GM23338 (cell line): ENCODE data around the gene FURIN. TPM values are rescaled to one million over a fixed set of nuclear protein-coding genes. Genes with fewer than 3 reads are reported as not detected.

Source experiments
- ATAC-seq: fragments of 200-7000 bp; cut with Tn5 transposase; 3 replicates; pipeline ENCODE4 v1.9.1; 2020
- DNase-seq: peaks from one replicate; pipeline ENCODE4 v3.0.0-alpha.2; 2015; ENCODE audit warnings: low spot score
- H2AFZ ChIP-seq: fragments of 200-600 bp; sonication (generic); 2 replicates; pipeline ENCODE4 v1.8.0; 2016; ENCODE audit warnings: antibody characterized with exemption, mild to moderate bottlenecking, moderate library complexity
- H3F3A ChIP-seq: fragments of 200-600 bp; sonication (generic); replicated peaks from 2 replicates; pipeline ENCODE4 v1.8.0; 2017; ENCODE audit warnings: antibody characterized with exemption, mixed run types, low read depth
- H3K27ac ChIP-seq: fragments of 200-600 bp; sonication (generic); 2 replicates; pipeline ENCODE4 v1.6.1; 2016; ENCODE audit warnings: low read depth
- H3K27me3 ChIP-seq: fragments of 200-600 bp; sonication (generic); 2 replicates; pipeline ENCODE4 v1.8.0; 2016; ENCODE audit warnings: mild to moderate bottlenecking, mixed run types, moderate library complexity; ENCODE audit not compliant: insufficient read depth
- H3K36me3 ChIP-seq: fragments of 200-600 bp; sonication (generic); 2 replicates; pipeline ENCODE4 v1.8.0; 2016; ENCODE audit warnings: mild to moderate bottlenecking; ENCODE audit not compliant: insufficient read depth
- H3K4me1 ChIP-seq: fragments of 200-600 bp; sonication (generic); 2 replicates; pipeline ENCODE4 v1.8.0; 2016; ENCODE audit warnings: mild to moderate bottlenecking, moderate library complexity; ENCODE audit not compliant: insufficient read depth
- H3K4me2 ChIP-seq: fragments of 200-600 bp; sonication (generic); 2 replicates; pipeline ENCODE4 v1.7.1; 2017; ENCODE audit warnings: mixed run types
- H3K4me3 ChIP-seq: fragments of 200-600 bp; sonication (generic); 2 replicates; pipeline ENCODE4 v1.6.1; 2016; ENCODE audit warnings: mixed run types
- H3K79me2 ChIP-seq: fragments of 200-600 bp; sonication (generic); replicated peaks from 2 replicates; pipeline ENCODE4 v1.8.0; 2017; ENCODE audit warnings: mild to moderate bottlenecking; ENCODE audit not compliant: insufficient read depth
- H3K9me2 ChIP-seq: fragments of 200-600 bp; sonication (generic); 2 replicates; pipeline ENCODE4 v1.8.0; 2017; ENCODE audit not compliant: insufficient read depth
- H4K20me1 ChIP-seq: fragments of 200-600 bp; sonication (generic); replicated peaks from 2 replicates; pipeline ENCODE4 v1.8.0; 2017; ENCODE audit warnings: mild to moderate bottlenecking; ENCODE audit not compliant: insufficient read depth
- H3K27ac Mint-ChIP-seq: 2 replicates; pipeline ENCODE4 v1.8.0; 2020; ENCODE audit warnings: inconsistent platforms, mild to moderate bottlenecking, moderate library complexity, mixed read lengths
- H3K27me3 Mint-ChIP-seq: 3 replicates; pipeline ENCODE4 v1.8.0; 2022; ENCODE audit warnings: low read depth, mild to moderate bottlenecking, moderate library complexity, mixed read lengths, inconsistent platforms; ENCODE audit not compliant: insufficient read depth, poor library complexity
- H3K36me3 Mint-ChIP-seq: 3 replicates; pipeline ENCODE4 v1.8.0; 2021; ENCODE audit warnings: low read depth, mild to moderate bottlenecking, inconsistent platforms, moderate library complexity, mixed read lengths
- H3K4me1 Mint-ChIP-seq: 3 replicates; pipeline ENCODE4 v1.8.0; 2020; ENCODE audit warnings: mild to moderate bottlenecking, inconsistent platforms, mixed read lengths
- H3K4me3 Mint-ChIP-seq: 3 replicates; pipeline ENCODE4 v1.8.0; 2021; ENCODE audit warnings: moderate library complexity, mild to moderate bottlenecking, inconsistent platforms, mixed read lengths
- H3K9me3 Mint-ChIP-seq: 3 replicates; pipeline ENCODE4 v1.8.0; 2020; ENCODE audit warnings: moderate library complexity, mild to moderate bottlenecking, inconsistent platforms, mixed read lengths
- CREB1 ChIP-seq: fragments of 250-450 bp; sonication (Bioruptor Pico); IDR thresholded peaks from 2 replicates; pipeline ENCODE4 v1.5.0; 2020; ENCODE audit warnings: low read depth, mild to moderate bottlenecking, moderate library complexity
- EZH2 ChIP-seq: fragments of 200-600 bp; sonication (generic); IDR thresholded peaks from one replicate; pipeline ENCODE4 v1.8.0; 2017; ENCODE audit warnings: antibody characterized with exemption, mild to moderate bottlenecking, low read depth; ENCODE audit not compliant: unreplicated experiment
- EZH2phosphoT487 ChIP-seq: fragments of 200-600 bp; sonication (generic); IDR thresholded peaks from one replicate; pipeline ENCODE4 v1.8.1; 2018; ENCODE audit warnings: antibody characterized with exemption; ENCODE audit not compliant: unreplicated experiment
- JUNB ChIP-seq: IDR thresholded peaks from one replicate; pipeline ENCODE4 v1.6.1; 2016; ENCODE audit warnings: antibody characterized with exemption; ENCODE audit not compliant: unreplicated experiment
- NANOG ChIP-seq: IDR thresholded peaks from 2 replicates; pipeline ENCODE4 v1.6.1; 2016; ENCODE audit warnings: antibody characterized with exemption, borderline replicate concordance
- POLR2AphosphoS5 ChIP-seq: IDR thresholded peaks from 2 replicates; pipeline ENCODE4 v1.6.1; 2016; ENCODE audit warnings: antibody characterized with exemption, low read depth
- STAT1 ChIP-seq: IDR thresholded peaks from one replicate; pipeline ENCODE4 v1.6.1; 2016; ENCODE audit warnings: antibody characterized with exemption; ENCODE audit not compliant: unreplicated experiment
- ZNF114 ChIP-seq: fragments of 250-450 bp; sonication (Bioruptor Pico); IDR thresholded peaks from 2 replicates; pipeline ENCODE4 v1.5.0; 2020; ENCODE audit warnings: mild to moderate bottlenecking, moderate library complexity
- ZNF331 ChIP-seq: fragments of 250-450 bp; sonication (Bioruptor Pico); IDR thresholded peaks from 2 replicates; pipeline ENCODE4 v1.5.0; 2020; ENCODE audit warnings: low read depth, mild to moderate bottlenecking, moderate library complexity
- polyA plus RNA-seq: library from polyadenylated mRNA; unstranded; fragments of >200 nt; fragmentation: Nextera tagmentation; extraction: Ambion mirVana; gene quantifications from 2 replicates; pipeline ENCODE4 v1.2.1, GENCODE V29; 2016
- total RNA-seq: library from RNA; depleted of rRNA; stranded (reverse); fragments of >200 nt; shearing (Covaris generic); gene quantifications from 2 replicates; pipeline ENCODE4 v1.2.3, GENCODE V29; 2014
- TF ChIP-seq, protein P1 (sequence below), 2 experiments: fragments of 200-600 bp in 1 of 2; sonication (generic) in 1 of 2; conservative IDR thresholded peaks; 2 replicates each; pipeline versions ENCODE4 v1.5.1 to v1.6.1; 2016 to 2017; ENCODE audit warnings: antibody characterized with exemption in 2 of 2, low read depth in 2 of 2, mild to moderate bottlenecking in 2 of 2, moderate library complexity in 1 of 2
- TF ChIP-seq, protein P2 (sequence below): fragments of 250-450 bp; sonication (Bioruptor Pico); IDR thresholded peaks from 2 replicates; pipeline ENCODE4 v1.5.0; 2020; ENCODE audit warnings: mild to moderate bottlenecking, moderate library complexity
- TF ChIP-seq, protein P3 (sequence below): IDR thresholded peaks from 2 replicates; pipeline ENCODE4 v1.6.1; 2016; ENCODE audit warnings: antibody characterized with exemption
- TF ChIP-seq, protein P4 (sequence below): IDR thresholded peaks from one replicate; pipeline ENCODE4 v1.6.1; 2018; ENCODE audit warnings: antibody characterized with exemption; ENCODE audit not compliant: unreplicated experiment

Gene FURIN
- total and polyA plus RNA-seq, 2 experiments from 2014 or later, result 6.3 to 20.9 TPM

DNA sequence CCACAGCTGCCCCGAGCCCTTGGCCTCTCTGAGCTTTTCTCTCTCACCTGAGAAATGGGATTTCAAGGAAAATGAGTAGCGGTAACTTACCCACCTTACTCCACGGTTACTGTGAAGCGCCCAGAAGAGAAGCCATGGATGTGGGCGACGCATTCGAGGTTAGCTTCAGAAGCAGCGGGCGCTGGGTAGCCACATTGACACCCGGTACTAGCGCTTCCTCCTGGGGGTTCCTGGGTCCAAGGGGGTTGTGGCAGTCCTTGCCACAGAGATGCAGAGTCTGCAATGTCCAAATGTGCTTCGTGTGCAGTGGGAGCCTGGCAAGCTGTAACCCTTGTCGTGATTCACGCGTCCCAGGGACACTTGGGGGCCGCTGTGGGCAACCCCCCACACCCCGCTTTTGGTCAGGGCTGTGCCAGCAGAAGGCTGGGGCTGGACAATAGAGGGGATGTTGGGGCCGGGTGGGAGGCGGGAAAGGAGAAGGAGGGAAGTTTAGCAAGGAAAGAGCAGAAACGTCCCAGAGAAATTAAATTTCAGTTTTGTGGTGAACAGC is 41.4 kb upstream of the FURIN start:
- peaks cover 8% of the 10 kb centered on the region; the same call in 2 of the 3 replicates for H3K4me1 Mint-ChIP-seq
- TF ChIP-seq ZNF114 (CRISPR knock-in tag) (no peak), EZH2phosphoT487 (no peak), ZNF331 (no peak), EZH2 (no peak), POLR2AphosphoS5 (no peak), STAT1 (no peak), CREB1 (CRISPR knock-in tag) (no peak), NANOG (no peak), JUNB (no peak)
- TF ChIP-seq, protein P1, sequence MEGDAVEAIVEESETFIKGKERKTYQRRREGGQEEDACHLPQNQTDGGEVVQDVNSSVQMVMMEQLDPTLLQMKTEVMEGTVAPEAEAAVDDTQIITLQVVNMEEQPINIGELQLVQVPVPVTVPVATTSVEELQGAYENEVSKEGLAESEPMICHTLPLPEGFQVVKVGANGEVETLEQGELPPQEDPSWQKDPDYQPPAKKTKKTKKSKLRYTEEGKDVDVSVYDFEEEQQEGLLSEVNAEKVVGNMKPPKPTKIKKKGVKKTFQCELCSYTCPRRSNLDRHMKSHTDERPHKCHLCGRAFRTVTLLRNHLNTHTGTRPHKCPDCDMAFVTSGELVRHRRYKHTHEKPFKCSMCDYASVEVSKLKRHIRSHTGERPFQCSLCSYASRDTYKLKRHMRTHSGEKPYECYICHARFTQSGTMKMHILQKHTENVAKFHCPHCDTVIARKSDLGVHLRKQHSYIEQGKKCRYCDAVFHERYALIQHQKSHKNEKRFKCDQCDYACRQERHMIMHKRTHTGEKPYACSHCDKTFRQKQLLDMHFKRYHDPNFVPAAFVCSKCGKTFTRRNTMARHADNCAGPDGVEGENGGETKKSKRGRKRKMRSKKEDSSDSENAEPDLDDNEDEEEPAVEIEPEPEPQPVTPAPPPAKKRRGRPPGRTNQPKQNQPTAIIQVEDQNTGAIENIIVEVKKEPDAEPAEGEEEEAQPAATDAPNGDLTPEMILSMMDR (conservative IDR thresholded peaks at IDR 0.05; ENCODE audit: low read depth in 2 of 2), result no peak
- TF ChIP-seq, protein P2, sequence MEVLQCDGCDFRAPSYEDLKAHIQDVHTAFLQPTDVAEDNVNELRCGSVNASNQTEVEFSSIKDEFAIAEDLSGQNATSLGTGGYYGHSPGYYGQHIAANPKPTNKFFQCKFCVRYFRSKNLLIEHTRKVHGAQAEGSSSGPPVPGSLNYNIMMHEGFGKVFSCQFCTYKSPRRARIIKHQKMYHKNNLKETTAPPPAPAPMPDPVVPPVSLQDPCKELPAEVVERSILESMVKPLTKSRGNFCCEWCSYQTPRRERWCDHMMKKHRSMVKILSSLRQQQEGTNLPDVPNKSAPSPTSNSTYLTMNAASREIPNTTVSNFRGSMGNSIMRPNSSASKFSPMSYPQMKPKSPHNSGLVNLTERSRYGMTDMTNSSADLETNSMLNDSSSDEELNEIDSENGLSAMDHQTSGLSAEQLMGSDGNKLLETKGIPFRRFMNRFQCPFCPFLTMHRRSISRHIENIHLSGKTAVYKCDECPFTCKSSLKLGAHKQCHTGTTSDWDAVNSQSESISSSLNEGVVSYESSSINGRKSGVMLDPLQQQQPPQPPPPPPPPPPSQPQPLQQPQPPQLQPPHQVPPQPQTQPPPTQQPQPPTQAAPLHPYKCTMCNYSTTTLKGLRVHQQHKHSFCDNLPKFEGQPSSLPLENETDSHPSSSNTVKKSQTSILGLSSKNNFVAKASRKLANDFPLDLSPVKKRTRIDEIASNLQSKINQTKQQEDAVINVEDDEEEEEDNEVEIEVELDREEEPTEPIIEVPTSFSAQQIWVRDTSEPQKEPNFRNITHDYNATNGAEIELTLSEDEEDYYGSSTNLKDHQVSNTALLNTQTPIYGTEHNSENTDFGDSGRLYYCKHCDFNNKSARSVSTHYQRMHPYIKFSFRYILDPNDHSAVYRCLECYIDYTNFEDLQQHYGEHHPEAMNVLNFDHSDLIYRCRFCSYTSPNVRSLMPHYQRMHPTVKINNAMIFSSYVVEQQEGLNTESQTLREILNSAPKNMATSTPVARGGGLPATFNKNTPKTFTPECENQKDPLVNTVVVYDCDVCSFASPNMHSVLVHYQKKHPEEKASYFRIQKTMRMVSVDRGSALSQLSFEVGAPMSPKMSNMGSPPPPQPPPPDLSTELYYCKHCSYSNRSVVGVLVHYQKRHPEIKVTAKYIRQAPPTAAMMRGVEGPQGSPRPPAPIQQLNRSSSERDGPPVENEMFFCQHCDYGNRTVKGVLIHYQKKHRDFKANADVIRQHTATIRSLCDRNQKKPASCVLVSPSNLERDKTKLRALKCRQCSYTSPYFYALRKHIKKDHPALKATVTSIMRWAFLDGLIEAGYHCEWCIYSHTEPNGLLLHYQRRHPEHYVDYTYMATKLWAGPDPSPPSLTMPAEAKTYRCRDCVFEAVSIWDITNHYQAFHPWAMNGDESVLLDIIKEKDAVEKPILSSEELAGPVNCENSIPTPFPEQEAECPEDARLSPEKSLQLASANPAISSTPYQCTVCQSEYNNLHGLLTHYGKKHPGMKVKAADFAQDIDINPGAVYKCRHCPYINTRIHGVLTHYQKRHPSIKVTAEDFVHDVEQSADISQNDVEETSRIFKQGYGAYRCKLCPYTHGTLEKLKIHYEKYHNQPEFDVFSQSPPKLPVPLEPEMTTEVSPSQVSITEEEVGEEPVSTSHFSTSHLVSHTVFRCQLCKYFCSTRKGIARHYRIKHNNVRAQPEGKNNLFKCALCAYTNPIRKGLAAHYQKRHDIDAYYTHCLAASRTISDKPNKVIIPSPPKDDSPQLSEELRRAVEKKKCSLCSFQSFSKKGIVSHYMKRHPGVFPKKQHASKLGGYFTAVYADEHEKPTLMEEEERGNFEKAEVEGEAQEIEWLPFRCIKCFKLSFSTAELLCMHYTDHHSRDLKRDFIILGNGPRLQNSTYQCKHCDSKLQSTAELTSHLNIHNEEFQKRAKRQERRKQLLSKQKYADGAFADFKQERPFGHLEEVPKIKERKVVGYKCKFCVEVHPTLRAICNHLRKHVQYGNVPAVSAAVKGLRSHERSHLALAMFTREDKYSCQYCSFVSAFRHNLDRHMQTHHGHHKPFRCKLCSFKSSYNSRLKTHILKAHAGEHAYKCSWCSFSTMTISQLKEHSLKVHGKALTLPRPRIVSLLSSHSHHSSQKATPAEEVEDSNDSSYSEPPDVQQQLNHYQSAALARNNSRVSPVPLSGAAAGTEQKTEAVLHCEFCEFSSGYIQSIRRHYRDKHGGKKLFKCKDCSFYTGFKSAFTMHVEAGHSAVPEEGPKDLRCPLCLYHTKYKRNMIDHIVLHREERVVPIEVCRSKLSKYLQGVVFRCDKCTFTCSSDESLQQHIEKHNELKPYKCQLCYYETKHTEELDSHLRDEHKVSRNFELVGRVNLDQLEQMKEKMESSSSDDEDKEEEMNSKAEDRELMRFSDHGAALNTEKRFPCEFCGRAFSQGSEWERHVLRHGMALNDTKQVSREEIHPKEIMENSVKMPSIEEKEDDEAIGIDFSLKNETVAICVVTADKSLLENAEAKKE (CRISPR knock-in tag), result no peak
- TF ChIP-seq, protein P3, sequence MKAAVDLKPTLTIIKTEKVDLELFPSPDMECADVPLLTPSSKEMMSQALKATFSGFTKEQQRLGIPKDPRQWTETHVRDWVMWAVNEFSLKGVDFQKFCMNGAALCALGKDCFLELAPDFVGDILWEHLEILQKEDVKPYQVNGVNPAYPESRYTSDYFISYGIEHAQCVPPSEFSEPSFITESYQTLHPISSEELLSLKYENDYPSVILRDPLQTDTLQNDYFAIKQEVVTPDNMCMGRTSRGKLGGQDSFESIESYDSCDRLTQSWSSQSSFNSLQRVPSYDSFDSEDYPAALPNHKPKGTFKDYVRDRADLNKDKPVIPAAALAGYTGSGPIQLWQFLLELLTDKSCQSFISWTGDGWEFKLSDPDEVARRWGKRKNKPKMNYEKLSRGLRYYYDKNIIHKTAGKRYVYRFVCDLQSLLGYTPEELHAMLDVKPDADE, result no peak
- TF ChIP-seq, protein P4, sequence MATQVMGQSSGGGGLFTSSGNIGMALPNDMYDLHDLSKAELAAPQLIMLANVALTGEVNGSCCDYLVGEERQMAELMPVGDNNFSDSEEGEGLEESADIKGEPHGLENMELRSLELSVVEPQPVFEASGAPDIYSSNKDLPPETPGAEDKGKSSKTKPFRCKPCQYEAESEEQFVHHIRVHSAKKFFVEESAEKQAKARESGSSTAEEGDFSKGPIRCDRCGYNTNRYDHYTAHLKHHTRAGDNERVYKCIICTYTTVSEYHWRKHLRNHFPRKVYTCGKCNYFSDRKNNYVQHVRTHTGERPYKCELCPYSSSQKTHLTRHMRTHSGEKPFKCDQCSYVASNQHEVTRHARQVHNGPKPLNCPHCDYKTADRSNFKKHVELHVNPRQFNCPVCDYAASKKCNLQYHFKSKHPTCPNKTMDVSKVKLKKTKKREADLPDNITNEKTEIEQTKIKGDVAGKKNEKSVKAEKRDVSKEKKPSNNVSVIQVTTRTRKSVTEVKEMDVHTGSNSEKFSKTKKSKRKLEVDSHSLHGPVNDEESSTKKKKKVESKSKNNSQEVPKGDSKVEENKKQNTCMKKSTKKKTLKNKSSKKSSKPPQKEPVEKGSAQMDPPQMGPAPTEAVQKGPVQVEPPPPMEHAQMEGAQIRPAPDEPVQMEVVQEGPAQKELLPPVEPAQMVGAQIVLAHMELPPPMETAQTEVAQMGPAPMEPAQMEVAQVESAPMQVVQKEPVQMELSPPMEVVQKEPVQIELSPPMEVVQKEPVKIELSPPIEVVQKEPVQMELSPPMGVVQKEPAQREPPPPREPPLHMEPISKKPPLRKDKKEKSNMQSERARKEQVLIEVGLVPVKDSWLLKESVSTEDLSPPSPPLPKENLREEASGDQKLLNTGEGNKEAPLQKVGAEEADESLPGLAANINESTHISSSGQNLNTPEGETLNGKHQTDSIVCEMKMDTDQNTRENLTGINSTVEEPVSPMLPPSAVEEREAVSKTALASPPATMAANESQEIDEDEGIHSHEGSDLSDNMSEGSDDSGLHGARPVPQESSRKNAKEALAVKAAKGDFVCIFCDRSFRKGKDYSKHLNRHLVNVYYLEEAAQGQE, result no peak
- ATAC-seq, result no peak

More for the DNA sequence above, 41.4 kb upstream of the FURIN start:
- H3K27me3 Mint-ChIP-seq, result peaks cover 1% of the 10 kb centered on the region
- DNase-seq, result no peak
- H3K4me3 Mint-ChIP-seq, result no peak overlapping the region
- H4K20me1 ChIP-seq, result no peaks in the 10 kb centered on the region
- H3K27ac ChIP-seq, result no peak overlapping the region
- no peaks in the 10 kb centered on the region for H3F3A ChIP-seq
- no peak overlapping the region for H3K4me2 ChIP-seq
- peaks cover 11% of the 10 kb centered on the region; the same call in 2 of the 3 replicates for H3K9me3 Mint-ChIP-seq
- no peaks in the 10 kb centered on the region for H3K79me2 ChIP-seq
- H2AFZ ChIP-seq, result peak overlapping the region; percentile 81; the same call in 1 of the 2 replicates
- H3K36me3 Mint-ChIP-seq, result no peaks in the 10 kb centered on the region; the same call in 2 of the 3 replicates
- no peaks in the 10 kb centered on the region for H3K27me3 ChIP-seq
- no peak overlapping the region for H3K4me3 ChIP-seq
- H3K36me3 ChIP-seq, result no peaks in the 10 kb centered on the region
- no peaks in the 10 kb centered on the region for H3K4me1 ChIP-seq
- no peak overlapping the region for H3K27ac Mint-ChIP-seq
- H3K9me2 ChIP-seq, result no peaks in the 10 kb centered on the region
